Brain pericyte (primary cell): ENCODE results near the gene MGAT5B.

Experiments used
- DNase-seq: peaks from one replicate; pipeline ENCODE4 v3.0.0-alpha.2; 2012; ENCODE audit warnings: low read depth, low spot score

MGAT5B gene

GRCh38 chr17:76879691-76880090, 11.5 kb downstream of the MGAT5B start:
- no peak for DNase-seq

- DNase-seq, result no peak
Observed at GRCh38 chr17:76880268-76880667, 12.1 kb downstream of the MGAT5B start.

DNA sequence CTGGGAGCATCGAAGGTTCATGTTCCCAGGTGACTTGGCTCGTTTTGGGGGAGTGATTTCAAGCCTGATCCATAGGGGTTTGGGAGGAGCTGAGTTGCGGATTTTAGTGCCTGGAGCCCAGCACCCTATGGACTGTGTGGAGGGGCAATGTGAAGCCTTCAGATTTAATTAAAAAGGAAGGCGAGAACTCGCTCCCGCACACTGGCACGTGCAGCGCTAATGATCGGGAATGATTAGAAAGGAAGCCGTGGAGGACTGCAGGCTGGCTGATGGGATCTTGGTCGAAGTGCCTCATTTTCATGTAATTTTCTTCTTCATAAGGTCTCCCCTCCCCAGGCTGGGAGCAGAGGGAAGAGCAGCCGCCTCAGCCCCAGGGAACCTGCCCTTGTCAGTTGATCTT, 12.8 kb downstream of the MGAT5B start:
- DNase-seq, result no peak

DNA sequence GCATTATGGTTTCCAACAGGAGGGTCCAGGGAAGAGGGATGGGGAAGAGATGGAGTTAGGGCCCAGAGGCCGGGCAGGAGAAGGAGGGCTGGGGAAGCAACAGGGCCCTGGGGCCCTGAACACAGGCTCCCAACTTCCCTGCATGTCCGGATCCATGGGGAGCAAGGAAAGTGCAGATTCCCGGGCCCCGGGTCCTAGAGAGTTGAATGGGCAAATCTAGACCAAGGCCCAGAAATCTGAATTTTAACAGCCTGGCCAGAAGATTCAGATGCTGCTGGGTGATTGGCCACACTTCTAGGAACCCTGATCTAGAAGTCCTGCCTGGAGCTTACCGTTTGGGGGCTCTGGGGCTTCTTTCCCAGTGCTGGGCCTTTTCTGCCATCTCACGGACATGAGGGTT, 13.2 kb downstream of the MGAT5B start:
- no peak for DNase-seq

- DNase-seq, result no peak
Observed at GRCh38 chr17:76881966-76882365, 13.8 kb downstream of the MGAT5B start.

GRCh38 chr17:76883744-76884525, 15.7 kb downstream of the MGAT5B start:
- DNase-seq, result no peak

DNA sequence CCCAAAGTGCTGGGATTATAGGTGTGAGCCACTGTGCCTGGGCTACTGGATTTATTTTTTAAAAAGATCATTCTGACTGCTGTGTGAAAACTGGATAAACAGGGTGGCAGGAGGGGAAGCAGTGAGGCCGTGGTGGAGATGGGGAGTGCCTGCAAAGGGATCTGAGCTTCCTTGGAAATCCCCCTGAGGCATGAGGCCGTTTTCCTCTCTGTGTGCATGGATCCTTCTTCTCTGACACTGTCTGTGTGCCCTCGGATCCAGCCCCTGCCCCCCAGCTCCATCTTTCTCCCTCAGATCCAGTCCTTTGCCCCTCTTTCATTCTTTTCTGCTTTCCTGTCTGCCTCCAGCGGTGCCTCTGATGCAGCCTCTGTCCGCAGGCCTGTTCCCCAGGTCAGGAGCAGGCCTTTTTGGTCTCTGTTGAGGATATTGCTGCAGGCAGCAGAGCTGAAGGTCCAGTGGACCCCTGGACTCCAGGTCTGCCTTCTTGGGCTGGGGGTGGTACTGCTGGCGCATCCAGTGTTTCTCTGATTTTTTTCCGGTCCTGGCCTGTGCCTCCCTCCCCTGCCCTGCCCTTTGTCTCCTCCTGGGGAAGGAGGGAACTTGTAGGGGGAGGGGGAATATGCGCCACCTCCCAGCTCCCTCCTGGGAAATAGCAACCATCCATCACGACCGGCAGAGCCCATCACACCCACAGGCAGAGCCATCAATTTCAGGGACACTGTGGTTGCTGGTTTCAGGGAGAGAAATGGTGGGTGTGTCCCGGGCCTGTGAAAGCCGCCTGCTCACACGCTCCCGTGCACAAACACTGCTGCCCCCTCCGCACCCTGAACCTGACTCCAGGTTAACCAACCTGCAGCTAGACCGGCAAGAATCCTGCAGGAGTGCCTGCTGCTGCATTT, 17.0 kb downstream of the MGAT5B start:
- no peak for DNase-seq

GRCh38 chr17:76885894-76886290, 17.7 kb downstream of the MGAT5B start:
- DNase-seq, result no peak

- DNase-seq, result no peak
Observed at GRCh38 chr17:76886395-76886794, 18.2 kb downstream of the MGAT5B start.

GRCh38 chr17:76887802-76888201, 19.6 kb downstream of the MGAT5B start:
- no peak for DNase-seq

DNA sequence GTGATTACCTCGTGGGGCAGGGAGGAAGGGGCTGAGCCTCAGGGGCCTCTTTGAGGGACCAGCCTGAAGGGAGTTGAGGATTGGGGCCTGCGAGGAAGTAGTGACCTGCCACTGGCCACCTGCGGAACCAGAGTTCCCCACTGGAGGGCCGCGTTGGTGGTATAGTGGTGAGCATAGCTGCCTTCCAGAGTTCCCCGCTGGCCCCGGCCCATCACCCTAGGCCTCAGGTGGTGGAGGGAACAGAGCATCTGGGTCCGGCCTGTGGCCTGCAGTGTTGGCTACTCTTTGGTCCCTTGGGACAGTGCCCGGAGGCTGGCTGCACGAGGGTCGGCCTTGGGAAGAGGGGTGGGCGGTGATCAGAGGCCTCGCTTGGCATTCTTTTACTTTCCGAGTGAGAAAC, 20.5 kb downstream of the MGAT5B start:
- no peak for DNase-seq

DNA sequence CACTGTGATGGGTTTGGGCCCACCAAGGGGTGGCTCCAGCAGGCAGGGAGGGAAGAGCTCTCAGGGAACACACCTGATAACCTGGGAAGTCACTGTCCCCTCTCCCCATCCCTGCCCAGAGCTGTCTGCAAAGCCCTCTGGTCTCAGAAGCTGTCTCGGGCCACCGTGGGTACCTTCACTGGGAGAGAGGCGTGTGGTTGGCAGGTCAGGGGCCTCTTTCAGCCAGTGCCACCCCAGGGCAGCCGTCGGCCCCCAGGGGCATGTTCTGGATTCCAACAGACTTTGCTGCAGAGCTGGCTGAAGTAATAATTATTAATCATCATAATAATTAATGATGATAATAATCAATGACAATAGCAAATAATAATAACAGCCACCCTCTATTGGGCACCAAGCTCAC, 21.1 kb downstream of the MGAT5B start:
- no peak for DNase-seq

- DNase-seq, result no peak
Observed at GRCh38 chr17:76892329-76892728, 24.1 kb downstream of the MGAT5B start.

DNA sequence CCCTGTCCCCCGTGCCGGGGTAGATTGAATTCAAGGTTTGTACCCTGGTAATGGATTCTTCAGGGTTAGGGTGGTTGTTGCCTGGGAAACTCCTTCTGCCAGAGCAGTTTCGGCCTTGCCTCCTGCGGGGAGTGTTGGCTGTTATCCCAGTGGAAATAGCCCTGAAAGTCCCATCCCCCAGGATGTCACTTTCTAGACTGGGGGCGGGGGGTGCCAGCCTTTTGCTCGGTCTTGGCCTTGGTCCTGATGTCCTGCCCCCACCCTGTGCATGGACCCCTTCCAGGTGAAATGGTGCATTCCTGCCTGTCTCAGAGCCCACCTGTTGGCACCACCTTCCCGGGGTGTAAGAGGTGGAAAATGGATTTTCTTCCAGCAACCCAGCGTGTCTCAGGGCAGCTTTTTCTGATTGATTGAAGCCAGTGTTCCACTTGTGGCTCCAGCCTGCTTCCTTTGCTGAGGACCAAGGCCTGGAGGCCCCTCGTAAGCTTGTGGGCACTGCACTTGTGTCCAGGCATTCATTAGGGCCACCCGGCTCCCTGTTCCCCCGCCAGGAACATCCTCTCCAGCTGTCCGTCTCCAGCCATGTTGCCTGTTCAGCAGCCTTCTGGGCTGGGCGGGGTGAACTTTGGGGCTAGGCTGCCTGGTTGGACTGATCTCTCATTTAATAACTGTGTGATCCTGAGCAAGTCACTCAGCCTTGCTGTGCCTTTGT, 25.6 kb downstream of the MGAT5B start:
- DNase-seq, result no peak

DNA sequence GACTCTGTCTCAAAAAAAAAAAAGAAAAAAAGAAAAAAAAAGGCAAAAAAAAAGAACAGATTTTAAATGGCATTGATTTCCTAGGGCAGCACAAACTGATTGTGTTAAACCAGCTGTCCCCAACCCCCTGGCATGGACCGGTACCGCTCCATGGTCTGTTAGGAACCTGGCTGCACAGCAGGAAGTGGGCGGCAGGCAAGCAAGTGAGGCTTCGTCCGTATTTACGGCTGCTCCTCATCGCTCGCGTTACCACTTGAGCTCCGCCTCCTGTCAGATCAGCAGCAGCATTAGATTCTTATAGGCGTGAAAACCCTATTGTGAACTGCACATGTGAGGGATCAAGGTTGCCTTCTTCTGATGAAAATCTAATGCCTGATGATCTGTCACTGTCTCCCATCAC, 26.6 kb downstream of the MGAT5B start:
- no peak for DNase-seq

DNA sequence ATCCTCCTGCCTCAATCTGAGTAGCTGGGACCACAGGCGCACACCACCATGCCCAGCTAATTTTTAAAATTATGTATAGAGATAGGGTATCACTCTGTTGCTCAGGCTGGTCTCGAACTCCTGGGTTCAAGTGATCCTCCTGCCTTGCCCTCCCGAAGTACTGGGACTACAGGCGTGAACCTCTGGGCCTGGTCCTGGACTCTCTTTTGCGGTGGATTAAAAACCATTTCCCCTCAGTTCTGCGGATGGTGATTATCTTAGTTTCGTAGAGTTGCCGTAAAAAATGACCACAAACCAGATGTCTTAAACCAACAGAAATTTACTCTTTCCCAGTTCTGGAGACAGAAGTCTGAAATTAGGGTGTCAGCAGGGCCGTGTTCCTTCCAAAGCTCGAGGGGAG, 28.8 kb downstream of the MGAT5B start:
- DNase-seq, result no peak

DNA sequence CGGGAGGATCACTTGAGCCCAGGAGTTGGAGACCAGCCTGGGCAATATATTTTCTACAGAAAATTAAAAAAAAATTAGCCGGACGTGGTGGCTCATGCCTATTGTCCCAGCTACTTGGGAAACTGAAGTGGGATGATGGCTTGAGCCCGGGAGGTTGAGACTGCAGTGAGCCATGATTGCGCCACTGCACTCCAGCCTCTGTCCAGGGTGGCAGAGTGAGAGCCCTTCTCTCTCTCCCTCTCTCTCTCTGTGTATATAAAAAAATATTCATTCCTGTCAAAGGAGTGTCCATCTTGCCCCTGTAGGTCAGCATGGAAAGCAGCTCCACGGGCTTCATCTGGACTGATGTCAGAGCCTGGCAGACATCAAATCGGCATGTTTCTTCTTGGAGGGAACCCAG, 31.2 kb downstream of the MGAT5B start:
- no peak for DNase-seq

DNA sequence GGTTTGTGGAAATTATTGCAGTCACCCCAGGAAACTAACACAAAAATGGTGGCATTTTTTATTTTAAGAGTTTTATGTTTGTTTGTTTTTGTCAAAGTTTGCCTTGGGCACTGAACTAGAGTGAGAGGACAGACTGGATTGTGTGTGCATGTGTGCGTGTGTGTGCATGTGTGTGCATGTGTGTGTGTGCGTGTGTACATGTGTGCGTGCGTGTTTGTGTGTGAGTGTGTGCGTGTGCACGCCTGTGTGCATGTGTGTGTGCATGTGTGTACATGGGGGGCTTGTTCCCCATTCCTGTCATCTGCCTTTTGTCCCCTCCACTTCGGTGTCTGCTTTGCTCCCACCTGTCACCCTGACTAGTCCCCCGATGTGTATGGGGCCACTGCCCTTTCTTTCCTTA, 32.5 kb downstream of the MGAT5B start:
- no peak for DNase-seq

- DNase-seq, result no peak
Observed at GRCh38 chr17:76901542-76902197, 33.5 kb downstream of the MGAT5B start.

DNA sequence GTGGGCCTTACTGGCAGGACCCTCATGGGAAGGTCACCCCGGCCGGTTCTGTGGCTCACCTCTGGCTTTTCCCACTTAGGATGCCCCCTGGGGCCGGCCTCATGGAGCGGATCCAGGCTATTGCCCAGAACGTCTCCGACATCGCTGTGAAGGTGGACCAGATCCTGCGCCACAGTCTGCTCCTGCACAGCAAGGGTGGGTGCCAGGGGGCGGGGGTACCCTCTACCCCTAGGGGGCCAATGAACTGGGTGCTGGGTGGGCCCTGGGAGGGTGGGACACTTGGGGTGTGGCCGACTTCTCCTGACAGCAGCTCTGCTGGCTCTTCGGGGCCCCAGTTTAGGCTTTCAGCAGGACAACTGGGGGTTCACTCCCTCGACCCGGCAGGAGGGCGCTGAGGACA, 34.3 kb downstream of the MGAT5B start:
- no peak for DNase-seq

DNA sequence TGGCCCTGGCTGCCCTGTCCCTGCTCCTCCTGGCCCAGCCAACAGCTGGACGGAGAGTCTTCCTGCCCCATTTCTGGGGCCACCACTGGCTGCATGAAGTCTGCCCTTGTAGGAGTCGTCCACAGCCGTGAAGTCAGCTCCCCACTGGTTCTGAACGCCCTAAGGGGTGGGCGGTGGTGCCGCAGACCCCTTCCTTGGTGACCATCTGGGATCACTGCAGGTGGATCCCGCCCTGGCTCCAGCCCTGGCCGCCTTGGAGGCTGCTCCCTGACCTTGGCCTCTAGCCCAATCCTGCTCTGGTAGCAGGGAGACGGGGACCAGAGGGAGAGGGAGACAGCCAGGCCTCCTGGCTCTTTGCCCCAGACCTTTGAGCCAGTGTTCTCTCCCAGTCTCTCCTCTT, 35.4 kb downstream of the MGAT5B start:
- no peak for DNase-seq

DNA sequence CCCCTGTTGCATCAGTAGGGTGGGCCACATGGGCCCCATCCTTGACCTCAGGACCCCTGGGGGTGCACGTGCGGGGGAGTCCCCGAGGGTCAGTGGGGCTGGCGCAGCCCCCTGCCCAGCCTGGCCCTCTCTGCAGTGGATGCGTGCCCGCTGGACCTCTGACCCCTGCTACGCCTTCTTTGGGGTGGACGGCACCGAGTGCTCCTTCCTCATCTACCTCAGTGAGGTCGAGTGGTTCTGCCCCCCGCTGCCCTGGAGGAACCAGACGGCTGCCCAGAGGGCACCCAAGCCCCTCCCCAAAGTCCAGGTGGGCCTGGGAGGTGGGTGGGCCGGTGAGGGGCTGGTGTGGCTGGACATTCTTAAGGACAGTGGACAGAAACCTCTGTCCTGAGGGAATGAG, 35.9 kb downstream of the MGAT5B start:
- no peak for DNase-seq
